ENCODE data around the gene PRUNE1.

The PRUNE1 gene

GRCh38 chr1:151008244-151009205 lies at the start of gene PRUNE1:
PRUNE1 (plus strand) TSS chr1:151008449; CDS start chr1:151008633, 184 bp downstream.
- peak; percentile 92 for DNase-seq (ENCODE audit: low read depth)

GRCh38 chr1:150960646-150961045 lies 47.6 kb upstream of the PRUNE1 start:
- DNase-seq (ENCODE audit: low read depth) = no peak

GRCh38 chr1:150961756-150962155 lies 46.5 kb upstream of the PRUNE1 start:
- DNase-seq (ENCODE audit: low read depth) = no peak

GRCh38 chr1:150963321-150964163 lies 44.7 kb upstream of the PRUNE1 start:
- DNase-seq (ENCODE audit: low read depth) = no peak

GRCh38 chr1:150964164-150964489 lies 44.1 kb upstream of the PRUNE1 start:
- DNase-seq (ENCODE audit: low read depth) = no peak

- no peak for DNase-seq (ENCODE audit: low read depth)
Observed at GRCh38 chr1:150965605-150966004, 42.6 kb upstream of the PRUNE1 start.

- DNase-seq (ENCODE audit: low read depth) = no peak
Observed at GRCh38 chr1:150966011-150966410, 42.2 kb upstream of the PRUNE1 start.

- DNase-seq (ENCODE audit: low read depth) = no peak
Observed at GRCh38 chr1:150967936-150968335, 40.3 kb upstream of the PRUNE1 start.

- no peak for DNase-seq (ENCODE audit: low read depth)
Observed at GRCh38 chr1:150968491-150968890, 39.8 kb upstream of the PRUNE1 start.

GRCh38 chr1:150969626-150970025 lies 38.6 kb upstream of the PRUNE1 start:
- no peak for DNase-seq (ENCODE audit: low read depth)

GRCh38 chr1:150970808-150971582 lies 37.3 kb upstream of the PRUNE1 start:
- no peak for DNase-seq (ENCODE audit: low read depth)

- no peak for DNase-seq (ENCODE audit: low read depth)
Observed at GRCh38 chr1:150971583-150972416, 36.4 kb upstream of the PRUNE1 start.

GRCh38 chr1:150972417-150972940 lies 35.8 kb upstream of the PRUNE1 start:
- no peak for DNase-seq (ENCODE audit: low read depth)

GRCh38 chr1:150973258-150973835 lies 34.9 kb upstream of the PRUNE1 start:
- DNase-seq (ENCODE audit: low read depth) = no peak

GRCh38 chr1:150973836-150974579 lies 34.2 kb upstream of the PRUNE1 start:
- no peak for DNase-seq (ENCODE audit: low read depth)

- peak; percentile 76 for DNase-seq (ENCODE audit: low read depth)
Observed at GRCh38 chr1:150974580-150975478, 33.4 kb upstream of the PRUNE1 start, which contains the start of gene CERS2. CERS2 (minus strand) TSS chr1:150974835; CDS start chr1:150969090, 5,745 bp downstream.

- DNase-seq (ENCODE audit: low read depth) = no peak
Observed at GRCh38 chr1:150976401-150976821, 31.8 kb upstream of the PRUNE1 start.

GRCh38 chr1:150976879-150977694 lies 31.2 kb upstream of the PRUNE1 start:
- no peak for DNase-seq (ENCODE audit: low read depth)

Data from stromal cell of bone marrow (primary cell).